GM13977 (cell line): ENCODE results near the gene ADAMTS12.

Source experiments
- DNase-seq: peaks from one replicate; pipeline ENCODE4 v3.0.0; 2012; ENCODE audit warnings: low spot score
- CTCF ChIP-seq: IDR thresholded peaks from 2 replicates; pipeline ENCODE4 v1.5.1; 2012; ENCODE audit warnings: mild to moderate bottlenecking, control low read depth; ENCODE audit not compliant: insufficient read depth; ENCODE audit errors: extremely low read depth, missing control alignments
- in situ Hi-C: fragments of 300-500 bp; cut with MboI; formaldehyde crosslinking; loops from one replicate; pipeline ENCODE4 v1.12.0; 2022; ENCODE audit warnings: low sequenced_read_pairs, low pct_unique_long_range_greater_than_20kb, mixed read lengths, inconsistent platforms; ENCODE audit not compliant: unreplicated experiment

Gene ADAMTS12

DNA sequence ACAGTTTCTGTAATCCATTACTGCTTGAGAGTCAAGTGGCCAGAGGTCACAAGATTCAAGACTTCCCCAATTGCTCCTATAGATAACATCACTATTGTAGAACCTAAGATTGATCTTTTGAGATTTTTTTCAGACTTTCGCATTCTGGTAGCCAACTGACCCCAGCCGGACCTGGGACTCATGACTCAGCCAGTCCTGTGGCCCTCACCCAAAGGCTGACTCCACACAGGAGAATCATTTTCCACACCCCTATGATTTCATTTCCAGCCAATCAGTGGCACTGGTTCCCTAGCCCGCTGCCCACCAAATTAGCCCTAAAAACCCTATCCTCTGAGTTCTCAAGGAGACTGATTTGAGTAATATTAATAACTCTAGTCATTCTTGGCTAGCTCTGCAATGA lies 414.8 kb downstream of the ADAMTS12 start:
- no peak for TF ChIP-seq CTCF
- in situ Hi-C loops = no loop called here
- no peak for DNase-seq

DNA sequence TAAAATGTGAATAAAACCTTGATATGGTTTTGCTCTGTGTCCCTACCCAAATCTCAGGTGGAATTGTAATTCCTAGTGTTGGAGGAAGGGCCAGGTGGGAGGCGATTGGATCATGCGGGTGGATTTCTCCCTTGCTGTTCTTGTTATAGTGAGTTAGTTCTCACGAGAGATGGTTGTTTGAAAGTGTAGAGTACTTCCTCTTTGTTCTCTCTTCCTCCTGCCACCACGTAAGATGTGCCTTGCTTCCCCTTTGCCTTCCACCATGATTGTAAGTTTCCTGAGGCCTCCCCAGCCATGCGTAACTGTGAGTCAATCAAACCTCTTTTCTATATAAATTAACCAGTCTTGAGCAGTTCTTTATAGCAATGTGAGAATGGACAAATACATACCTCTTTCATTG lies 416.1 kb downstream of the ADAMTS12 start:
- DNase-seq = no peak

DNA sequence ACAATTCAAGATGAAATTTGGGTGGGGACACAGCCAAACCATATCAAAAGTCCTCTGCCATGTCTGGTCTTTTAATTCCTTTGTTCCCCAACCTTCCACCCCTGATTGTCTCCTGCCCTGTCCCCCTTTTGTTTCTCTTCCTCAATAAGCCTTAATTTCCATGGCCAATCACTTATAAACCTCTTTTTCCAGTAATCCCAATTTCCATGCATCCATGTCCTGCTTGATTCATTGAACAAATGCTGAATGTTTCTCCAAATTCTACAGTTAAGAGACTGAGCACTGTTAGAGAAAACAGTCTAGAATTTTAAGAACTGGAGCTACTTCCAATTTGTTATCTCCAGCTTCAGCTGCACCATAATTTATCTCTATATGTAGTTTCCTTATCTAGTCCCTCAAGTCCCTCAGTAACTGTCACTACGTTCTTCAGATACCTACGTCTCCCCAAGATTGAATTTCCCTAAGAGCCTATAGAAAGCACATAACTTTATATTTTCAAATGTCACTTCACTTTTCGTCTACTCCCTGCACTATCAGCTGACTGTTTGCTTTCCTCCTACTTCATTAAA lies 416.8 kb downstream of the ADAMTS12 start:
- TF ChIP-seq CTCF = no peak
- in situ Hi-C loops = no loop called here
- no peak for DNase-seq

More for the DNA sequence above, 416.1 kb downstream of the ADAMTS12 start:
- no peak for TF ChIP-seq CTCF
- in situ Hi-C loops = no loop called here

GRCh38 chr5:33474004-33474403 lies 417.8 kb downstream of the ADAMTS12 start:
- in situ Hi-C loops = no loop called here

More at GRCh38 chr5:33474004-33474403, 417.8 kb downstream of the ADAMTS12 start:
- TF ChIP-seq CTCF = no peak
- no peak for DNase-seq
